Activated T-helper 17 cell treated with anti-CD3 and anti-CD28 coated beads, Interleukin-2, amount 50 U/mL, for 72 hours (primary cell): ENCODE measurements around the gene ZNF595. TPM values are rescaled to one million over a fixed set of nuclear protein-coding genes. Genes with fewer than 3 reads are reported as not detected.
"Not testable (repeated sequence)": the region's sequence is repeated elsewhere in the genome, so short reads cannot be mapped to it uniquely, and the experiment has no call there.

Experiments
- ATAC-seq: fragments of 150-1000 bp; cut with Tn5 transposase; replicated peaks from 2 replicates; pipeline ENCODE4 v1.10.0; 2021; ENCODE audit warnings: mild to moderate bottlenecking, moderate library complexity
- H3K27ac Mint-ChIP-seq: one replicate; pipeline ENCODE4 v1.8.0; 2022; ENCODE audit warnings: mixed read lengths
- H3K27me3 Mint-ChIP-seq: one replicate; pipeline ENCODE4 v1.8.0; 2022; ENCODE audit warnings: mixed read lengths
- H3K36me3 Mint-ChIP-seq: one replicate; pipeline ENCODE4 v1.8.0; 2022; ENCODE audit warnings: low read depth, mild to moderate bottlenecking, mixed read lengths
- H3K4me1 Mint-ChIP-seq: one replicate; pipeline ENCODE4 v1.8.0; 2022; ENCODE audit warnings: mixed read lengths
- H3K4me3 Mint-ChIP-seq: one replicate; pipeline ENCODE4 v1.8.0; 2022; ENCODE audit warnings: mild to moderate bottlenecking, mixed read lengths
- H3K9me3 Mint-ChIP-seq: one replicate; pipeline ENCODE4 v1.8.0; 2022; ENCODE audit warnings: mixed read lengths
- total RNA-seq, 2 donors: library from RNA; stranded (reverse); gene quantifications; one replicate each; pipeline ENCODE4 v1.2.3, GENCODE V29; 2022

Gene ZNF595
- 1 to 10 TPM; 1.8 to 7.1 TPM for total RNA-seq

DNA sequence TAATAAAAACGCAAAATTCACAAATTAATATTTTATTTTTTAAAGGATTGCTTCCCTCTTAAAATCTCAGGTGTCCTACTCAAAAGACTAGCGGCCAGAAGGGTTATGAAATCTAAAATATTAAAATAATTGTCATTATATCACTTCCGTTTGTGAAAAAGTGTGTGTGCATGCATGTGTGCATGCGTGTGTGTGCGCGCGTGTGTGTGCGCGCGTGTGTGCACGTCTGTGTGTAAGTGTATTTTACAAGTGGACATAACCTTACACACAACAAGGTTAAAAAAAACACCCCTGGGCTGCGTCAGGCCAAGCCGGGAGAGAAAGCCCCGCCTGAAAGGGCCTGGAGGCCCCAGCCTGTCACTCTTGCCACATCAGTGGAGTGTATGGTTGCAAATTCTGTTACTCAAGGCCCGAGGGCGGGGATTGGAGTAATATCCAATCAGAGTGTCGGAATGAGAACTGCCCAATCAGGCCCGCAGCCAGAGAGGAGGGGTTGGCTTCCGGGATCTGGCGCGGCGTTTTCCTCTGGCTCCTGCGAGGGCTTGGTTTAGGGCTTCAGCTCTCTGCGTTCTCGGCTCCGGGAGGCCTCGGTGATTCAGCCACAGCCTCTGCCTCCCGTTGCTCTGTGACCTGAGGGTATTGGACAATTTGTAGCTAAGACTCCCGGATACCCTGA lies at the start of gene ZNF595:
TSS of gene ZNF595 (plus strand) at position 518 of the 676 bp plus-strand sequence. CDS start 168 bp downstream, outside the sequence.
- H3K4me3 Mint-ChIP-seq, H3K27me3 Mint-ChIP-seq, H3K4me1 Mint-ChIP-seq, H3K27ac Mint-ChIP-seq, H3K9me3 Mint-ChIP-seq, H3K36me3 Mint-ChIP-seq: not testable (repeated sequence)
- ATAC-seq: peak; percentile 83

DNA sequence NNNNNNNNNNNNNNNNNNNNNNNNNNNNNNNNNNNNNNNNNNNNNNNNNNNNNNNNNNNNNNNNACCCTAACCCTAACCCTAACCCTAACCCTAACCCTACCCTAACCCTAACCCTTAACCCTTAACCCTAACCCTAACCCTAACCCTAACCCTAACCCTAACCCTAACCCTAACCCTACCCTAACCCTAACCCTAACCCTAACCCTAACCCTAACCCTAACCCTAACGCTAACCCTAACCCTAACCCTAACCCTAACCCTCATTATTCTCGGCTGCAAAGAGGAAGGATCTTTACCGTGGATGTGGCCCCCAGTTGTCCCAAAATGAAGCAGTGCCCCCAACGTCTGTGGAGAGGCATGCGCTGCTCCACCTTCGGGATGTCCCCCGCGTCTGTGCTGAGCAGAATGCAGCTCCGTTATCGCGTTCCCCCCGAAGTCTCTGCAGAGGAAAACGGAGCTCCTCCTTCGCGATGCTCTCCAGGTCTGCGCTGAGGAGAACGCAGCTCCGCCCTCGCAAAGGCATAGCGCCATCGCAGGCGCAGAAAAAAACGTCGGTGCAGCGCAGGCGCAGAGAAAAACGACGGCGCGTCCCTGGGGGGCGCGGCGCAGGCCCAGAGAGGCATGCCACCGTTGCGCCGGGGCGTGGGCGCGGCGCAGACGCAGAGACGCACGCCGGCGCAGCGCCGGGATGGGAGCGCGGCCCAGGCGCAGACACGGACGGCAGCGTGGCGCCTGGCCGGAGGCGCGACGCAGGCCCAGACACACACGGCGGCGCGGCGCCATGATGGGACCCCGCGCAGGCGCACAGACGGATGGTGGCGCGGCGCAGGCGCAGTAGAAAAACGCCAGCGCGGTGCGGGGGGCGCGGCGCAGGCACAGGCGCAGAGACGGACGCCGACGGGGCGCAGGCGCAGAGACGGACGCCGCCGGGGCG lies 42.9 kb upstream of the ZNF595 start:
- H3K36me3 Mint-ChIP-seq, ATAC-seq: not testable (repeated sequence)

DNA sequence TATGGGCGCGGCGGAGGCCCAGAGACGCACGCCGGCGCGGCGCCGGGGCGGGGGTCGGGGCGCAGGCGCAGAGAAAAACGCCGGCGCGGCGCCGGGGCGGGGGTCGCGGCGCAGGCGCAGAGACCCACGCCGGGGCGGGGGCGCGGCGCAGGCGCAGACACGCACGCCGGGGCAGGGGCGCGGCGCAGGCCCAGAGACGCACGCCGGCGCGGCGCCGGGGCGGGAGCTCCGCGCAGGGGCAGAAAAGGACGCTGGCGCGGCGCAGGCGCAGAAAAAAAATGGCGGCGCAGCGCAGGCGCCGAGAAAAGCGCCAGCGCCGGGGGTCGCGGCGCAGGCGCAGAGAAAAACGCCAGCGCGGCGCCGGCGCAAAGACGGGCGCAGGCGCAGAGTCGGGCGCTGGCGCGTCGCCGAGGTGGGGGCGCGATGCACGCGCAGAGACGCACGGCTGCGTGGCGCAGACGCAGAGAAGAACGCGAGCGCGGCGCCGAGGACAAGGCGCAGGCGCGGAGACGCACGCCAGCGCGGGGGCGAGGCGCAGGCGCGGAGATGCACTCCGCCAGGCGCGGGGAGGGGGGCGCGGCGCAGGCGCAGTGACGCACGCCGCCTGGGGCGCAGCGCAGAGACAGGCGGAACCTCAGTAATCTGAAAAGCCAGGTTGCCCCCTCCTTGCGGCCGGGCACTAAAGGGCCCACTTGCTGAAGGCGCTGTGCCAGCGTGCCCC lies 41.9 kb upstream of the ZNF595 start:
- not testable (repeated sequence) for H3K27me3 Mint-ChIP-seq, H3K9me3 Mint-ChIP-seq, H3K4me1 Mint-ChIP-seq, H3K36me3 Mint-ChIP-seq, H3K27ac Mint-ChIP-seq, H3K4me3 Mint-ChIP-seq, ATAC-seq

More for the DNA sequence above, 42.9 kb upstream of the ZNF595 start:
- H3K9me3 Mint-ChIP-seq, H3K4me1 Mint-ChIP-seq, H3K27me3 Mint-ChIP-seq, H3K27ac Mint-ChIP-seq, H3K4me3 Mint-ChIP-seq: not testable (repeated sequence)

DNA sequence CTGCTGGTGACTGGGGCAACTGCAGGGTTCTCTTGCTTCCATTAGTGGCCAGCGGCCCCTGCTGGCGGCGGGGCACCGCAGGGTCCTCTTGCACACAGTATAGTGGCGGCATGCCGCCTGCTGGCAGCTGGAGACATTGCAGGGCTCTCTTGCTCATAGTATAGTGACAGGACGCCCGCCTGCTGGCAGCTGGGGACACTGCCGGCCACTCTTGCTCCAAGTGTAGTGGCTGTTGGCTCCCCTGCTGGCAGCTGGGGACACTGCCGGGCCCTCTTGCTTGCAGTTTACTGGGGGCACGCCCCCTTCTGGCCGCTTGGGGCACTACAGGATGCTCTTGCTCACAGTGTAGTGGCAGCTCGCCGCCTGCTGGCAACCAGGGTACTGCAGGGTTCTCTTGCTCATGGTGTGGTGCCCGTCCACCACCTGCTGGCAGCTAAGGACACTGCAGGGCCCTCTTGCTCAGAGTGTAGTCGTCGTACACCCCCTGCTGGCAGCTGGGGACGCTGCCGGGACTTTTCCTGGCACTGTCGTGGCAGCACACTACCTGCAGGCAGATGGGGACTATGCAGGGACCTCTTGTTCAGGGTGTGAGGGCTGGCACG lies 41.2 kb upstream of the ZNF595 start:
- H3K27me3 Mint-ChIP-seq, H3K27ac Mint-ChIP-seq, H3K9me3 Mint-ChIP-seq, H3K4me1 Mint-ChIP-seq, H3K4me3 Mint-ChIP-seq, H3K36me3 Mint-ChIP-seq: not testable (repeated sequence)
- ATAC-seq: peak; percentile 92

DNA sequence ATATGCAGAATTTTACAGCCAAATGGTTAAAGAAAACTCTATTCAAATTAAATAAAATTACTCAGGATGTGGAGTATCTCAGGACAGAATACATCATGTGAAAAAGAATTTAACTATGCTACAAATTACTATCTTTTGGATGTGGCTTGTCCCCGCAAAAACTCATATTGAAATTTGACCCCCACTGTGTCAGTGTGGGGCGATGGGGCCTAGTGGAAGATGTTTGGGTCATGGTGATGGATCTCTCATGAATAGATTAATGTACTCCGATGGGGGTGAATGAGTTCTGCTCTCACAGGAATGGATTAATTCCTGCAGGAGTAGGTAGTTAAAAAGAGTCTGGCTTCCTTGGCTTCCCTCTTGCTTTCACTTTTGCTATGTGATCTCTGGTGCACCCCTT lies 35.0 kb upstream of the ZNF595 start:
- H3K9me3 Mint-ChIP-seq, H3K4me1 Mint-ChIP-seq, H3K27me3 Mint-ChIP-seq, H3K4me3 Mint-ChIP-seq, H3K36me3 Mint-ChIP-seq, ATAC-seq, H3K27ac Mint-ChIP-seq: not testable (repeated sequence)

DNA sequence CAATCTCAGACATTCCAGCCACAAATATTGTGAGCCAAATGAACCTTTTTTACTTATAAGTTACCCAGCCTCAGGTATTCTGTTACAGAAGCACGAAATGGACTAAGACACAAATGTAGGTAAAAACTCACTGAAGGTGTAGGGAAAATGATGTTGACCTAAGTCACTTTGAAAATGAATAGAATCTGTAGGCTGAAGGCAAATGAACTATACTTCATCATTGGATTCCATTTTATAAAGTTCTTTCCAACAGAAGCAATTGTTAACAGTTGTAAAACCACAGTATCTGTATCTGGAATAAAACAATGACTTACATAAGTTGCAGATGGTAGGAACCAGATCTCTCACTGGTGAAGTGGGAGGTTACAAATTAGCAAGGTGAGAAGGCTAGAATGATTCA lies 34.5 kb upstream of the ZNF595 start:
- not testable (repeated sequence) for H3K36me3 Mint-ChIP-seq, ATAC-seq, H3K4me3 Mint-ChIP-seq, H3K27ac Mint-ChIP-seq, H3K27me3 Mint-ChIP-seq, H3K9me3 Mint-ChIP-seq, H3K4me1 Mint-ChIP-seq

DNA sequence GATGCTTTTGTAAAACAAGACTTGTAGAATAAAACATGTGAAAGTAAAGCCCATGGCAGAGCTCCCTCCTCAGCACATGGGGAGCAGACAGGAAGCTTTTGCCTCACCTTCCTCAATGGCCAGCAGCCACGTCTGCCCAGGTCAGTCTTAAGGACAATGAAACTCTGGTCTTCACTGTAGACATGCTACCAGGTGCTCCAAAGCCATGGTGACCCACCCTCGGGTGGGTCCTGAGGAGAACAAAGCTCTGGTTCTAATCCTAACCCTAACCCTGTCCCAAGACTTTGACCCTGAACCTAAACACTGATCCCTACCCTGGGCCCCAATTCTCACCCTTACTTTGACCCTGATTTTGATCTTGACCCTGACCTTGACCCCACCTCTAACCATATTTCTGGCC lies 30.2 kb upstream of the ZNF595 start:
- not testable (repeated sequence) for H3K4me1 Mint-ChIP-seq, H3K27me3 Mint-ChIP-seq, H3K36me3 Mint-ChIP-seq, H3K4me3 Mint-ChIP-seq, H3K27ac Mint-ChIP-seq, H3K9me3 Mint-ChIP-seq, ATAC-seq

DNA sequence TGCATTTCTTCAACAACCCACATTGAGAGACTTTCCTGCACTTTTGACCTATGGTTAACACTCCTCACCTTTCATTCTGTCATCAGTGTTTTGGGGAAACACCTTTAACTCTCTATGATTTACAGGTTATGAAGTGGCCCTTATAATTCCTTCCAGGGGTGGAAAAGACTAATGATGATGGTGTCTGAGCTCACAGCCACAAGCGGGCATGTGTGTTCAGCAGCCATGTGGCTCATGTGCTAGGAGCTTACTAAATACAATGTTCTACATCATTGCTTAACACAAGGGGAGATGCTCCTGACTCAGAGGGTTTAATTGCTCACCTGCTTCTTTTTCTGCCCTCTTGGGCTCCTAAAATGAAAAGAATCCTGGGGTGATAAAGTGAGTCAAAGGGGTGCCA lies 28.8 kb upstream of the ZNF595 start:
- H3K36me3 Mint-ChIP-seq, H3K9me3 Mint-ChIP-seq, H3K4me3 Mint-ChIP-seq, H3K4me1 Mint-ChIP-seq, H3K27ac Mint-ChIP-seq, H3K27me3 Mint-ChIP-seq: not testable (repeated sequence)
- ATAC-seq: peak; percentile 59

DNA sequence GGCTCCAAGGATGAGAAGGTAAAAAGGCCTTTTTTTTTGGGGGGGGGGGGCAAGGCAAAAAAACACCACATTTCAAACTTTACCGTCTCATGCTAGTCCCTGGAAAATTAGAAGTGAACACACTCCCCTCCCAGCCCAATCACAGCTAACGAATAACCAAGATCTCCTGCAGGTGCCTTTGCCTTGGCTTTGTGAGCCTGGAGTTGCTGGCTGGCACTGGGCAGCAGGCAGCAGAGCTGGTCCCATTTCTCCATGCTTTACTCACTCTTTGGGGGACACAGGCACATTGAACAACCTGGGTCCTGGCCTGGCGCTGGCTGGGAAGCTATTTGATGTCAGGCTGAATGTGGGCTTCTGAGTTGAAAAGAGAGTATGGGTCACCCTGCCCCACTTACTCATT lies 25.6 kb upstream of the ZNF595 start:
- not testable (repeated sequence) for H3K27me3 Mint-ChIP-seq, H3K4me3 Mint-ChIP-seq, H3K27ac Mint-ChIP-seq, H3K4me1 Mint-ChIP-seq, H3K36me3 Mint-ChIP-seq, ATAC-seq, H3K9me3 Mint-ChIP-seq

DNA sequence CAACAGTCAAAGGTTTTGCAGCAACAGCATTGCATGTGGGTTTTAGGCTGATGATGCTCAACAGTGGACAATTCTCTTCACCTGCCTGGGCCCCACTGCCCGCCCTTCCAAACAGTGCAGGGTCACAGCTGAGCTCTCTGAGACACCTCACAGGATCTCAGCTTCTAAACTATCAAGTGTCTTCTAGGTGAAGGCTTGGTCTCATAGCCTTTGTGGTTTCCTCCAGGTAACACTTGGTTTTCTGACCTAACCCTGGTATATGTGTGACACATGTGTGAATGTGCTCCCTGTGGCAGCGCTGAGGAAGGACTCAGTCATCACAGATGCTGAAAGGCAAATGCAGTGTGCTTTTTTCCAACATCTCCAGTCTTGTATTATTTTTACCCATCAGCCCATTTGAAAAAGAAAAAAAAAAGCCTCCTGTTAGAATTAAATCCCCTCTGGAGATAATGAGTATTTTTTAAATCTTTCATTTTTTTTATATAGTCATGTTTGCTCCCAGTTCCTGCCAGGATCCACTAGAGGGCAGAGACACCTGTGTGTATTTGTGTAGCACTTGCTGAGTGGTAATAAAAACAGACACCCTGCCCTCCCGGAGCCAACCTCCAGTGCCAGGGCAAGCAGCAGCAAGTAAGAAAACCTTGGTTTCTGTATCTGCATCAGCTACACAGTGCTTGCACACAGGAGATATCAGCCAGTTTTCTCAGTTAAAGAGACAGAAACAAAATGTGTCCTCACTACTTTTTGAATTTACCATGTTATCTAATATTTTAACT lies 24.2 kb upstream of the ZNF595 start:
- not testable (repeated sequence) for H3K4me1 Mint-ChIP-seq, H3K27ac Mint-ChIP-seq
- ATAC-seq: peak; percentile 69

DNA sequence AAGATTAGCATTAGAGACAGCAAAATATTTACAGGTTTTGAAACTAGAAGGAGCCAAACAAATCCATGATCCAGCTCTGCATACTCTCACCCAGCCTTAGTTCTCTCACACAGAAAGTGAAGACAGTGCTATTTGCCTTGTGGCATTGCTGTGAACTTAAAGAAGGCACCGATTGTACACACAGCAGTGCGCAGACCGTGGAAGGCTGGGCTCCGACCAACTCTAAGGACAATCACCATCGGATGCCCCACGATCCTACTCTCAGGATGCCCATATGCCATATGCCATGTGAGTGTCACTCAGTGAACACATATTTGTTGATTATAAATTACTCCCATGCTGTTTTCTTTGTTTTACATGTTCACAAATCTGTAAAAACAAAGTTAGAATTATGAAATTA lies 19.8 kb upstream of the ZNF595 start:
- not testable (repeated sequence) for H3K27me3 Mint-ChIP-seq, H3K36me3 Mint-ChIP-seq

More for the DNA sequence above, 24.2 kb upstream of the ZNF595 start:
- not testable (repeated sequence) for H3K9me3 Mint-ChIP-seq, H3K4me3 Mint-ChIP-seq, H3K27me3 Mint-ChIP-seq, H3K36me3 Mint-ChIP-seq

DNA sequence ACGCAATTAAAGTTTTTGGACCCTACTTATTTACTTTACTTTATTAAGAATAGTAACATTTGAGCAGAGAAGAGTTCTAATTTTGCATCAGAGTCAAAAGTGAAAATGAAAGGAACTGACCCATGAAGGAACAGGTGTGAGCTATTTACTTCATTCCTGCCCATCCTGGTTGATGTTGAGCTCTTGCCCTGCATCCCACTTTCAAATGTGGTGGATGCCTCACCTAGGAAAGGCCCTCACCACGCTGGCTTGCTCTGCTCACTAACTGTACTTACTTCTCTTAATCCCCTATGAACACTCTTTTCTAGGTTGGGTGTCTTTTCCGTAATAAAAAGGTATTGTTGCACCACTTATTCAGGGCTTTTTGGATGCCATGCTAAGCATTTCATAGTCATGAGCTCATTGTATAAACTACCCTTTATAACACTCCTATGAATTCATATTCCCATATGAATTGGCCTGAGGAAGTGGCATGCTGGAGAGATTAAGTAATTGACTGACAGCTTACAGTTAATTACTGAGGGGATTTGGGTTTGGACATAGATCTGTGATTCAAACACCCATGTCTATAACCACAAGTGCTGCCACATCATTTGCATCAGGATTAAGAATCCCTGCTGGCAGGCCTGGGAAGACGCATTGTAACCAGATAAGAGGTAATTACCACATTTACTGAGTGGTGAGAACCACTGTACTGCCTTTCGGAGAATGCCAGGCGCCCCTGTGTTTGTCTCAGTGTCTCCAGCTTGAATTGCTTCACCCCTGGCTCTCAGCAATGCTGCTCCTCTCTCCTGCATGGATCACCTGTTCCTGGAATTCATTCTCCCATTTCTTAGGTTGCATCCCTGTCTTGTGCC lies 16.3 kb upstream of the ZNF595 start:
- H3K4me3 Mint-ChIP-seq, H3K9me3 Mint-ChIP-seq, ATAC-seq, H3K36me3 Mint-ChIP-seq, H3K27me3 Mint-ChIP-seq, H3K4me1 Mint-ChIP-seq, H3K27ac Mint-ChIP-seq: not testable (repeated sequence)

More for the DNA sequence above, 19.8 kb upstream of the ZNF595 start:
- not testable (repeated sequence) for H3K9me3 Mint-ChIP-seq, H3K4me3 Mint-ChIP-seq, ATAC-seq, H3K27ac Mint-ChIP-seq, H3K4me1 Mint-ChIP-seq

DNA sequence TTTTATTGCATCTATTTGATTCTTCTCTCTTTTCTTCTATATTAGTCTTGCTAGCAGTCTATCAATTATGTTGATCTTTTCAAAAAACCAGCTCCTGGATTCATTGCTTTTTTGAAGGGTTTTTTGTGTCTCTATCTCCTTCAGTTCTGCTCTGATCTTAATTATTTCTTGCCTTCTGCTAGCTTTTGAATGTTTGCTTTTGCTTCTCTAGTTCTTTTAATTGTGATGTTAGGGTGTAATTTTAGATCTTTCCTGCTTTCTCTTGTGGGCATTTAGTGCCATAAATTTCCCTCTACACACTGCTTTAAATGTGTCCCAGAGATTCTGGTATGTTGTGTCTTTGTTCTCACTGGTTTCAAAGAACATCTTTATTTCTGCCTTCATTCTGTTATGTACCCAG lies 14.9 kb upstream of the ZNF595 start:
- not testable (repeated sequence) for ATAC-seq, H3K27ac Mint-ChIP-seq, H3K4me3 Mint-ChIP-seq, H3K9me3 Mint-ChIP-seq, H3K27me3 Mint-ChIP-seq, H3K36me3 Mint-ChIP-seq, H3K4me1 Mint-ChIP-seq
